Heart right ventricle (tissue), 16 donors: ENCODE data around the gene HCN4. TPM values are rescaled to one million over a fixed set of nuclear protein-coding genes. Genes with fewer than 3 reads are reported as not detected.

Experiments used
- ATAC-seq, 8 donors: fragments of 200-7000 bp; cut with Tn5 transposase; one replicate each; pipeline ENCODE4 v1.9.1; 2020; ENCODE audit warnings: mild to moderate bottlenecking in 8 of 8, moderate library complexity in 8 of 8, moderate number of reproducible peaks in 1 of 8
- DNase-seq, 2 donors: peaks; one replicate each; pipeline ENCODE4 v3.0.0-alpha.2; 2020
- H3K27ac ChIP-seq, 10 donors: fragments of 200-600 bp; sonication (generic) in 2 of 10; one replicate each; pipeline versions ENCODE4 v1.5.0 to v1.8.0; 2020 to 2022; ENCODE audit warnings: mild to moderate bottlenecking in 3 of 10
- H3K27me3 ChIP-seq, 7 donors: fragments of 200-600 bp; one replicate each; pipeline ENCODE4 v1.8.0; 2021 to 2022; ENCODE audit warnings: mild to moderate bottlenecking in 2 of 7
- H3K36me3 ChIP-seq, 9 donors: fragments of 200-600 bp; sonication (generic) in 1 of 9; one replicate each; pipeline versions ENCODE4 v1.5.0 to v1.8.0; 2020 to 2022; ENCODE audit warnings: mild to moderate bottlenecking in 2 of 9
- H3K4me1 ChIP-seq, 9 donors: fragments of 200-600 bp; sonication (generic) in 1 of 9; one replicate each; pipeline versions ENCODE4 v1.5.0 to v1.8.0; 2020 to 2022; ENCODE audit warnings: mild to moderate bottlenecking in 4 of 9
- H3K4me3 ChIP-seq, 10 donors: fragments of 200-600 bp; sonication (generic) in 2 of 10; one replicate each; pipeline versions ENCODE4 v1.5.0 to v1.8.0; 2020 to 2022; ENCODE audit warnings: mild to moderate bottlenecking in 7 of 10, moderate library complexity in 2 of 10
- H3K9me3 ChIP-seq, 11 donors: fragments of 200-600 bp in 10 of 11; sonication (generic) in 2 of 11; one replicate each; pipeline versions ENCODE4 v1.5.0 to v1.8.0; 2013 to 2022; ENCODE audit warnings: mild to moderate bottlenecking in 2 of 11, control low read depth in 1 of 11, moderate library complexity in 1 of 11
- CTCF ChIP-seq, 9 donors: fragments of 200-600 bp; sonication (generic) in 2 of 9; IDR thresholded peaks; one replicate each; pipeline versions ENCODE4 v1.5.0 to v1.8.0; 2021 to 2022; ENCODE audit warnings: antibody characterized with exemption in 9 of 9, mild to moderate bottlenecking in 5 of 9, moderate library complexity in 1 of 9
- WGBS, 2 donors: extraction: QIAGEN DNeasy Blood & Tissue Kit; methylation state at CpG; one replicate each; pipeline ENCODE4 v1.1.7; 2013; ENCODE audit warnings: inconsistent platforms in 1 of 2; 5-methylcytosine and 5-hydroxymethylcytosine counted together
- intact Hi-C, 10 donors: fragments of 100-400 bp; cut with DNase I; formaldehyde crosslinking; loops; one replicate each; pipeline versions ENCODE4 v1.11.1 to v1.14.2; 2022
- polyA plus RNA-seq, 2 donors: library from polyadenylated mRNA; stranded (reverse); fragments of 200-250 nt; gene quantifications; one replicate each; pipeline ENCODE4 v1.2.3, GENCODE V29; 2013
- total RNA-seq, 10 donors: library from RNA; stranded (reverse); fragmentation: NEBNext Ultra II Directional in 3 of 10; extraction: Animal tissue kit (Norgen Biotek cat#: 25700) in 3 of 10; gene quantifications; one replicate each; pipeline versions ENCODE4 v1.2.1 to v1.2.4, GENCODE V29; 2021 to 2023
- donor health status: Arrhythmogenic right ventricular cardiomyopathy.
- donor health status: ischemic (EF 13 %, LVEDD 7.1; RV severe dilation, severe dysfunction).
- donor health status: healthy with polysubstance abuse.
- donor health status: DM: no; HTN: yes; CAD: no.
- donor health status: DM: no; HTN: no; CAD: no.
- donor health status: ischemic (EF 25% LVEDD 6.9; RV normal size, moderate dysfunction).
- donor health status: ischemic (EF 25% LVEDD 5.7; RV mildly dilated, moderate dysfunction).
- donor health status: healthy.
- donor health status: DM: yes; HTN: yes; CAD: no.
- donor health status: Ischemic cardiomyopathy.
- donor health status: ischemic (EF 35%, LVEDD 5.7; RV mildly dilated, moderate dysfunction).
- donor health status: nonischemic (EF 11% LVEDD 7.7; RV severe dilation, severe dysfunction).
- donor health status: DM: yes; HTN: yes; CAD: no.
- donor health status: PGD.
- donor health status: ischemic (EF 29% LVEDD 5.4; RV normal size, mild dysfunction).
- donor health status: nonischemic (EF 23%, LVEDD 6.1; RV moderate dilation, normal function).

The HCN4 gene
- total and polyA plus RNA-seq, 12 donors, result 2.2 to 24.9 (median 6.8) TPM

DNA sequence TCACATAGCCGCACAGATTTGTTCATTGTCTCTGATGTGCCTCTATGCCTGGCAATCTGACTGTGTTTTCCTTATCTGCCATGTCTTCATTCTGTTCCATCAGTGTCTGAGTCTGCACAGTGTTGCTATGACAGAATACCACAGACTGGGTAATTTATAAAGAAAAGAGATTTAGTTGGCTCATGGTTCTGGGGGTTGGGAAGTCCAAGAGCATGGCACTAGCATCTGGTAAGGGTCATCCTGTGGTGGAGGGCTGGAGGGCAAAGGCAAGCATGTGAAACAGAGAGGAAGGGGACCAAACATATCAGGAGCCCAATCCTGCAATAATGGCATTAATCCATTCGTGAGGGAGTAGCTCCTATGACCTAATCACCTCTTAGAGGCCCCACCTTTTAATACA, 11.9 kb upstream of the HCN4 start:
- no peak for TF ChIP-seq CTCF (IDR thresholded peaks at IDR 0.05)
- no peak for DNase-seq
- Histone ChIP-seq H3K4me1 (peaks cover 0 to 7% (median 0%) of the 10 kb centered on the region in 9 donors), H3K9me3 (peaks cover 0 to 20% (median 5%) of the 10 kb centered on the region in 11 donors), H3K27me3 (peaks cover 0 to 16% (median 1%) of the 10 kb centered on the region in 7 donors), H3K36me3 (no peaks in the 10 kb centered on the region), H3K4me3 (no peak overlapping the region), H3K27ac (no peak overlapping the region)
- ATAC-seq, result no peak
- WGBS, 2 donors, result 71 to 73% methylated on average over 2 of the region's 2 CpGs
- intact Hi-C loops, result loop anchor here in 1 of 10 donors (10.0 kb wide), 1 partner anchor 134 kb away; no protein-coding TSS in a partner anchor

DNA sequence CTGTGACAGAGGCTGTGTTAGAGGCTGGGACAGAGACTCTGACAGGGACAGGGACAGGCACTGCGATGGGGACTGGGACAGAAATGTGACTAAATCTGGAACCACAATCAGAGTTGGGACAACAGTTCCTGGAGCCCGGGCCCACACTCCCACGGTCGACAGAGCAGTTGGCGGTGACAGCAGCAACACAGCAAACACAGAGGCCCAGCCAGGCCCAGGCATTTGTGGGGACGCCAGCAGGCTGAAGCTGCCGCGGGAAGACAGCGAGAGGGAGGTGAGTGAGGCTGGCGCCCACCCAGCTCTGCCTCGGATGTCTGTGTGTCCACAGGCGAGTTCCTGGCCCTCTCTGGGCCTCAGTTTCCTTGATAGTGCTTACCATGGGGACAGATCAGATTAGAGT, 9.3 kb upstream of the HCN4 start:
- TF ChIP-seq CTCF (IDR thresholded peaks at IDR 0.05), result no peak
- no peak overlapping the region for H3K27ac ChIP-seq
- 23 to 35% methylated on average over 12 of the region's 12 CpGs for WGBS, 2 donors
- H3K9me3 ChIP-seq, result peaks cover 0 to 16% (median 5%) of the 10 kb centered on the region in 11 donors
- DNase-seq (peak in 1 of 2 donors; percentile 67), ATAC-seq (peak in 1 of 8 donors; percentile 10)
- peaks cover 0 to 13% (median 3%) of the 10 kb centered on the region in 7 donors for H3K27me3 ChIP-seq
- no peaks in the 10 kb centered on the region for H3K36me3 ChIP-seq
- intact Hi-C loops, result no loop called here
- no peak overlapping the region for H3K4me3 ChIP-seq
- peaks cover 0 to 19% (median 5%) of the 10 kb centered on the region in 9 donors for H3K4me1 ChIP-seq

- Histone ChIP-seq H3K9me3 (peaks cover 0 to 11% (median 4%) of the 10 kb centered on the region in 11 donors), H3K4me1 (peaks cover 0 to 19% (median 5%) of the 10 kb centered on the region in 9 donors), H3K27ac (peak overlapping the region in 7 of 10 donors; percentile 30 to 77 (median 50)), H3K36me3 (no peaks in the 10 kb centered on the region), H3K4me3 (no peak overlapping the region), H3K27me3 (peaks cover 0 to 24% (median 10%) of the 10 kb centered on the region in 7 donors)
- WGBS, 2 donors, result 35 to 43% methylated on average over 6 of the region's 6 CpGs
- ATAC-seq (peak; percentile 27 to 65 (median 48)), DNase-seq (peak in 1 of 2 donors; percentile 56)
- intact Hi-C loops, result no loop called here
- no peak for TF ChIP-seq CTCF (IDR thresholded peaks at IDR 0.05)
Observed at GRCh38 chr15:73375755-73376305, 7.1 kb upstream of the HCN4 start.

GRCh38 chr15:73375012-73375411, 6.3 kb upstream of the HCN4 start:
- peak overlapping the region in 8 of 10 donors; percentile 14 to 77 (median 50) for H3K27ac ChIP-seq
- peaks cover 0 to 3% (median 0%) of the 10 kb centered on the region in 11 donors for H3K9me3 ChIP-seq
- WGBS, 2 donors, result 20 to 28% methylated on average over 5 of the region's 5 CpGs
- peak in 6 of 8 donors; percentile 9 to 64 (median 40) for ATAC-seq
- no peak for DNase-seq
- H3K36me3 ChIP-seq, result no peaks in the 10 kb centered on the region
- no peak for TF ChIP-seq CTCF (IDR thresholded peaks at IDR 0.05)
- H3K27me3 ChIP-seq, result peaks cover 0 to 28% (median 18%) of the 10 kb centered on the region in 7 donors
- no peak overlapping the region for H3K4me3 ChIP-seq
- H3K4me1 ChIP-seq, result peaks cover 0 to 19% (median 5%) of the 10 kb centered on the region in 9 donors
- intact Hi-C loops, result no loop called here
